ENCODE results near the gene TMEFF1.

Gene TMEFF1

DNA sequence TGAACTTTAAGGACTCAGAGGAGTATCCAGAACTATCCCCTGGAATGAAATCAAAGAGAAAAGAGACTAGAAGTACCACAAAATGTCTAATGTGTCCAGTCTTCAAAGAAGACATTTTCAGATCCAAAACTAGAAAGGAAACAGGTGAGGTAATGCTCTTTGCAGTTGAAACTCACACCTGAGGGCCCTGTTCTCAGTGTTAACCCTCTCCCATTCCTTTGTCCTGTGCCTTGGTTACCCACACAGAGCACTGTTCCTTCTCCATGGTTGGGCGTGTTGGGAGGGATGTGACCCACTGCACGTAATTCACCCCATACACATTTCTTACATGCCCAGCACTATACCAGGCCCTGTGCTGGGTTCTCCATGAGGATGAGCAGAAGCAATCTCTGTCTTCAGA, 24.7 kb upstream of the TMEFF1 start:
- DNase-seq, result no peak

DNA sequence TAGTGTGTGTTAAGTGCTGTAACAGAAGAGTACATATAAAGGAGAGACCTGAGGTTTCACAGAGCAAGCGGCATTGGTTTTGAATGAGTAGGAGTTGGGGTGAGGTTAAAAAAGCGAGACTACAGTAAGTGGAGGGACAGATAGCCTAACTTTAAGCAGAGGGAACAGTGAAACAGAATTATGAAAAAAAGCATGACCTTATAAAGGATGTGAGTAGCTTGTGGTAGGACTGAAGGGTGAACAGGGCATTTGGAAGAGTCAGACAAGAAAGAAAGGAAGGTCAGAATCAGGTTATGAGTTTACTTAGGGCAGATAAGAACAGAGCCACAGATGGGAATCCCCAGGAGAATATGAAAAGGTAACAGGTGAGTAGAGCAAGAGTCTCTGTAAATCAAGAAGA, 23.5 kb upstream of the TMEFF1 start:
- DNase-seq, result no peak

DNA sequence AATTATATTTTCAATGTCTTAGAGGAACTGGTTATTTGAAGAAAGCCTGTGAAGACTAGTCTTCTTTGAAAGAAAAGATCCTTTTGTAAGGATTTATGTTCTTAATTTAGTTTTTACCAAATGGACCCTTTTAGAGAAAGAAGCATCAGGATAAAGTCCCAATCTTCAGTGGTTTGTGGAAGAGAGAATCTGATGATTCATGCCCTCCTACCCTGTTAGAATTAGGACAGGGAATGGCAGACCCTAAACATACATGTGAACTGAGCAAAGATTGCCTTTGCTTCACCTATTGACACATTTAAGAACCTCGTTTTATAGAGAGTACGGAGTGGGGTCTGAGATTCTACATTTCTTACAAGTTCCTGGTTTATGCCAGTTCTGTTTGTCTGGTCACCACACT, 20.1 kb upstream of the TMEFF1 start:
- DNase-seq, result no peak

DNA sequence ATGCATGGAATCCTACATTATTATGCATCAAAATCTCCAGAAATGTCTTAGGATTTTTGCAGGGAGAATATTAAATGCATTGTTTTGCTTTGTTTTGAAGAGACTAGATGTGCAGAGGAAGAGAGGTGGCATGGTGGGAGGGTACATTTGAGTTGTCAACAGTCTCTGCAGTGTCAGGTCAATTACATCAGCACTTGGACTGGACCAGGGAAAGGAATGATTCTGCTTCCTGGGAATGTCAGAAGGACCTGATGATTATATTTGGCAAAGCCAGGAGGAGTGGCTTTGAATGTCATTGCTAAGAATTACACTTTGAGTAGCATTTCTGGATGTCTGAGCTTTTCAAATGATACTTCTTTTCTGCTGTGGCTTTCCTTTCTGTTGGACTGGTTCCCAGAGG, 17.5 kb upstream of the TMEFF1 start:
- no peak for DNase-seq

DNA sequence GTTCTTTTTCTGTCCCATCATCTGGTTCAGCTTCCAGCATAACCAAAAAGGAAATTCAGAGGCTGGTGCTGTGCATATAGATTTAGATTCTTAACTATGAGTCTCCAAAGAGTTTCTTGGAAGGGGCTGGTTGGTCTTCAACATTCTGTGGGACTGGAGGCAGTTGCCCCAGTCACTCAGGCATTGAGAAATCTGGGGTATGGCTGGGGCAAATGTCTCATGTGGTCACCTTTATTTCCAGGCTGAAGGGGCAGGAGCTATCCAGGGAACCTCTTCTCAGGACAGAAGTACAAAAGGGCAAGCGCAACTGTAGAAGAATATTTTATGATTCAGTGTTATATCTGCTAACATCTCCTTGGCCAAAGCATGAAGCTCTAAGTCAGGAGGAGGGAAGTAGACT, 15.4 kb upstream of the TMEFF1 start:
- DNase-seq, result no peak

DNA sequence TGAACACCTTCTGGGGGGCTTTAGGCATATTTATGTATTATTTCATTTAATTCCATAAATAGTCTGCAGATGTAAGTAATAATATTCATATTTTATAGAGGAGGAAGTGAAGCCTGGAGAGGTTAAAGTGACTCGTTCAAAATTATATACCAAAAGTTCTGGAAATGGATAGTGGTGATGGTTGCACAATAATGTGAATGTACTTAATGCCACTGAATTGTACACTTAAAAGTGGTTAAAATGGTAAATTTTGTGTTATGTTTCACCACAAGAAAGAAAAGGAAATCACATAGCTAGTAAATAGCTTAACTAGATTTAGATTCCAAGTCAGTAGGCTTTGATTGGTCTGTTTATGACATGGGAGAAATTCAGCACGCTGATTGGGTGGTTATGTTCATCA, 13.0 kb upstream of the TMEFF1 start:
- no peak for DNase-seq

DNA sequence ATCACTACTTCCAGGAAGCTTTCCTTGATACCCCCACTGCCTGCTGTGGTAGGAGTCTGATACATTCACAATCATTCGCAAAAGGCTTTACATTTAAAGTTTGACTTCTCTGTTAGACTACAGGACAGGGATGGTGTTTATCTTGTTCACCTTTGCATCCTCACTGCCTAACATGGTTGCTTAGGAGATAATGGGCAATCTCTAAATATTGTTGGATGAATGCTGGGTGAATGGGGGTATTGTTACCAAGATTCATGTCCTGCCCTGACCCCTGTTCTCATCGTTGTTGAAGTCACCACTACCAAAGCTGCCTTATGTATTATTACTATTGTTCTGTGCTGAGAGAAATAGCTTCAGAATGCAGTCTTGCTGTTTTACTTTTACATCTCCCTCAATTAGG, 7.7 kb upstream of the TMEFF1 start:
- peak in 1 of 3 experiments; percentile 25 for DNase-seq

DNA sequence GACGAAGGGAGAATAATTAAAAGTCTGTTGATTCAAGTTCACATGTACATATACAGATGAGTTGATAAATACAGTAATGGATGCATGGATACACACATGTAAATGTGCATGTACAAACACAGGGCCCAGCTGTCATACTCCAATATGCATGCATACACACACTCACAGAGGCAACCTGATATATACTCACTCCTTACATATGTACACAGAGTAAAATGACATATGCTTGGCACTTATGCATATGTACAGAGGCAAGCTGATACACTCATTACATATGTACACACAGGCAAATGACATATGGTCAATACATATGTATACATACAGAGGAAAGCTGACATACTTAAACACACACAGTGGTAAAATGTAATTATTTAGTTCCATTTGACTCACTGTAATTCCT, 7.2 kb upstream of the TMEFF1 start:
- DNase-seq, result no peak

DNA sequence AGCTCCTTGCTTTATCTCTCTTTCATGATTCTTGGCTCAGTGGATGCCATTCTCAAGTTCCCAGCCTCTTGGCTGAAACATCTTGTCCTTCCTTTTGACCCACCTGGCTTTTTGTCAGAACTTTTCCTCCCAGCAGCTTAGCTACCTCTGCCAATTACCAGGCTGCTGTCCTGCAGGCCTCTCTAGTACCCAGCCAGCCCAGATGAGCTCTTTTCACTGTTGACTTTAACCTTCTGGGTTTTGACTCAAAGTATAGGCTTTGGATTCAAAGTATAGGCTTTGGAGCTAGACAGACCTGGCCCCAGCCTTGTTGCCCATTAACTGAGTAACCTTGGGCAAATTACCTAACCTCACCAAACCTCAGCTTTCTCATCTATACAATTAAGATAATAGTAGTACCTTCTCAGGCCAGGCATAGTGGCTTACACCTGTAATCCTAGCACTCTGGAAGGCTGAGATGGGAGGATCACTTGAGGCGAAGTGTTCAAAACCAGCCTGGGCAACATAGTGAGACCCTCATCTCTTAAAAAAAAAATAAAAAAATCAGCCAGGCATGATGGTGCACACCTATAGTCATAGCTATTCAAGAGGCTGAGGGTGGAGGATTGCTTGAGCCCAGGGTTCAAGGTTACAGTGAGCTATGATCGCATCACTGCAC, 6.6 kb upstream of the TMEFF1 start:
- no peak for DNase-seq

DNA sequence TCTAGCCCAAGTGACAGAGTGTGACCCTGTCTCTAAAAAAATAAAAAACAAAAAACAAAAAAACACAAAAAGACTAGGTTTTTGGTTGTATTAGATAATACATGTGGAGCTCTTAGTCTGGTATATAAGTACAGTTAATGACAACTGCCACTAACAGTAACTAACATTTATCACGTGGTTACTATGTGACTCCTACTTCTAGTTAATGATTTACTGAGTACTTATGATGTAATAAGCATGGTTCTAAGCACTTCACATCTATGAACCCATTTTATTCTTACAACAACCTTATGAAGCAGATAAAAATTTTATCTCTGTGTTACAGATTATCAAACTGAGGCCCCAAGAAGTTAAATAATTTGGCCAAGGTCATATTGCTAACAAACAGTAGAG, 6.1 kb upstream of the TMEFF1 start:
- DNase-seq, result no peak

DNA sequence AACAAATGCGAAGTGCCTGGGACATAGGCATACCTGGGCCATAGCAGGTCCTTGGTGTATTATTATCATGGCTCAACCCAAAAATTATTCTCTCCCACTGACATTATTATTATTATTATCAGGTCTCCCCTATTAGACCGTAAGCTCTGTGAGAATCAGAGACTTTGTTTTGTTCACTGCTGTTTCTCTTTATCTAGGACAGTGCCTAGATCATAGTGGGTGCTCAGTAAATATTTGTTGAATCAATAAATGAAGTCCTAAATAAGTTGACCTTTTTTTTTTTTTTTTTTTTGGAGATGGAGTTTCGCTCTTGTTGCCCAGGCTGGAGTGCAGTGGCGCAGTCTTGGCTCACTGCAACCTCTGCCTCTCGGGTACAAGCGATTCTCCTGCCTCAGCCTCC, 4.9 kb upstream of the TMEFF1 start:
- DNase-seq, result no peak

DNA sequence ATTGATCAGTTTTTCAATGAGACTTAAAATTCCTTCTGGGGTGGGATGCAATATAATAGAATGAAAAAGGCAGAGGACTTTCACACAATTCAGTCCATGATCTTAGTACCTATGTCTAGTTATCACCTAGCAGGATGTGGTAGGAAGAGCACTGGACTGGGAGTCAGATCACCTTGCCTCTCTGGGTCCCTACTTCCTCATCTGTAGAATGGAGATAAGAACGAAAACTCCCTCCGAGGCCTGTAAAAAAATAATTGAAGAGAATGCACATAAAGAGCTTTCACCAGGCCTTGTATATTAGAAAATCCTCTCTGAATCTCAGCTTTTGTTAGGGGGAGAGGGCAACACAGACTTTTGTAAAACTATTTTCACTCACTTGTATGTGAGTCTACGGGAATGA, 681 bp upstream of the TMEFF1 start:
- no peak for DNase-seq

DNA sequence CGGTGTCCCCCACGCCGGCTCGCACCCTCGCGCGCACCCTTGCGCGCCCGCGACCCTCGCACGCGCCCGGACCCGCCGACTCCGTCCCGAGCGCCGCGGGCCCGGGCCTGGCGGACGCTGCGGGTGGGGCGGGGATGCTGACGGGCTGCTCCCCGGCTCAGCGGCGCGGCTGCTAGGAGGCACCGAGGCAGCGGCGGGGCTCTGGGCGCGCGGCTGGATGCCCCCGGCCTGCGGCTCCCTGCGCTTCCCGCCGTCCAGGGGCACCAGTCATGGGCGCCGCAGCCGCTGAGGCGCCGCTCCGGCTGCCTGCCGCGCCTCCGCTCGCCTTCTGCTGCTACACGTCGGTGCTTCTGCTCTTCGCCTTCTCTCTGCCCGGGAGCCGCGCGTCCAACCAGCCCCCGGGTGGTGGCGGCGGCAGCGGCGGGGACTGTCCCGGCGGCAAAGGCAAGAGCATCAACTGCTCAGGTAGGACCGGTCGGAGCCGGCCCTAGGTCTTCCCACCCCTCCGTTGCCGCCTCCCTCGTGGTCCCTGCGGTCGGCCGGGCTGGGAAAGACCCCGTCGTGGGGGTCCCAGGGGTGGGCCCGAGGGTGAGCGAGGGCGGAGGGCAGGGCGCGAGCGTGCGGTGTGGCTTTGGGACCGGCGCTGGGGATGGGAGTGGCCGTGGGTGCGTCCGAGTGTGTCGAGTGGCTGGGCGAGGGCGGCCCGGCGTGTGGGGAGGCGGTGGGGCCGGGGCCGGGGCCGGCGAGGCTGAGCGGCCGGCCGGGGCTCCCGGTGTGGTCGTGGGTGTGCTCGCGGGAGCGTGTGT, 530 bp downstream of the TMEFF1 start:
- DNase-seq, result peak; percentile 13 to 92 (median 81)

DNA sequence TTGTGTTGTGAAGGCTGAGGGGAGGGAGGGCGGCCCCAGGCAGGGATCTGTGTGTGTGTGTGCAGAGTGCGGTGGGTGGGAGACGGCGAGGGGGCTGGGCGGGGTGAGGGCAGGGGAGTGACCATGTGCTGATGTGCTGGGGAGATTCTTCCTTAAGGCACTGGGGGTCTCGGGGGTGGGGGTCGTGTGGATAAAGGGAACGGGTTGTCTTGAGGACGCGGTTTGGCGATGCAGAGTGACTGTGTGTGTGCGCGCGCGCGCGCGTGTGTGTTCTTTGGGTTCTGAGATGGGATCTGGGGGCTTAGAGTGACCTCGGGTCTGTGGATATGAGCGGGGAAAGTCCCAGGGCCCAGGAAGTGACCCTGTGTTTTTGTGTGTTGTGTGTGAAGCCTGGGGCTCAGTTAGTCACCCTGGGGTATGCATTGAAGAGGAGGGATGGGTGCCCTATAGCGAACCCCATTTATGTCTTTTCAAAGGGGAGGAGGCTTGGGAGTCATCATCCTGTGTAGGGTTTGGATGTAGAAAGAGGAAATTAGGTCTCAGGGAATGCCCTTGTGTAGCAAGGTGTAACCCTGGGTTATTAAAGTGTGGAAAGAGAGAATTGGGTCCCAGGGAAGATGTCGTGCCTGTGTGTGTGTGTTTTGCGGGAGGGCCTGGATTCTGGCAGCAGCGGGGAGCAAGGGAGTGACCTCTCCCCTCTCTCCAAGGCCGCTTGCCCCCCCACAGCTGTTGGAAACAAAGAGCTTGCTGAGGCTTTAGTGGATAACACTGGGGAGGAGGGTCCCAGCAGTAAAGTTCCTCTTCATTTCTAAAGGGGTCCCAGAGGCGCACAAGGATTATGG, 1.4 kb downstream of the TMEFF1 start:
- peak in 2 of 3 experiments; percentile 50 to 69 for DNase-seq

DNA sequence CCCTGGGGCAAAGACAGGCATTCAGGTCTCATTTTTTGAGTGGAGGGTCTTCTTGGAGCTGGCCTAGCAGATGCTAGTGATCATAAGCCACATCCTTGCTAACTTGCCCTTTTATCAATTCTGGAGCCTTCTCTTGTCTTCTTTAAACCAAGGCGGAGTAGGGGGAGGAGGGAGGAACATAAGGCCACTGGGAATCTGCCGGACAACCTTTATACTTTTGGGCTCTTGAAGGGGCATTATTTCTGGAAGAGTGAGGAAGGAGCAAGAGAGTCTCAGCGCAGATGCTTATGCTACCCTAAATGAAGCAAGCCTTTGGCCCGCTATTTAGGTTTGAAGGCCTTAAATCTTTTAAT, 2.0 kb downstream of the TMEFF1 start:
- peak in 1 of 3 experiments; percentile 57 for DNase-seq

DNA sequence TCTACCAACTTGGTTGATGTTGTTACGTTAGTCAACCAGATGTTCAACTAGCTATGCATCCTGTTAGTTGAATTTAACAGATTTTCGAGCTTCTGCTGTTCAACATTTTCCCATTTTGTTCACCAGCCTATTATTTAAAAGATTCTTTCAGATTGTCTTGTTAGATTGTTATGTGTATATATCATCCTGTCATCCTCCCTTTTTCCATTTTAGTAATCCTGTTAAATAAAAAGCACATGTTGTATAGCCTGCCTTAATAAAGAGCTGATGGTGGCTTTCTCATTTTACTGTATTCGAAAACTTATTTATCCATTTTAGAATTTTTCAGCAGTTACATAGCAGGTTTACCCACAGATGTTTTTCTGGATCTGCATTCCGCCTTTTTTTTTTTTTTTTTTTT, 4.3 kb downstream of the TMEFF1 start:
- no peak for DNase-seq

DNA sequence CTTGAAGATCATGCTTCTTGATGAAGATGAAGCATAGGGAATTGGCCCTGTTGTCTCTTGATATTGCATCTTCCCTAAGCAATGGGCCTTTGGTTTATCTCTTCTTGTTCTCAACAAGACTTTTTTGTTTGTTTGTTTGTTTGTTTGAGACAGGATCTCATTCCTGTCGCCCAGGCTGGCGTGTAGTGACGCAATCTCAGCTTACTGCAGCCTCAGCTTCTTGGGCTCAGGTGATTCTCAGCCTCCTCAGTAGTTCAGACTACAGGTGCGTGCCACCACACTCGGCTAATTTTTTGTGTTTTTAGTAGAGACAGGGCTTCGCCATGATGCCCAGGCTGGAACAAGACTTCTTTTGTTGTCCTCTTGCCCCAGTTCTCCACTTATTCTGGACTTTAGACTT, 5.2 kb downstream of the TMEFF1 start:
- DNase-seq, result no peak

DNA sequence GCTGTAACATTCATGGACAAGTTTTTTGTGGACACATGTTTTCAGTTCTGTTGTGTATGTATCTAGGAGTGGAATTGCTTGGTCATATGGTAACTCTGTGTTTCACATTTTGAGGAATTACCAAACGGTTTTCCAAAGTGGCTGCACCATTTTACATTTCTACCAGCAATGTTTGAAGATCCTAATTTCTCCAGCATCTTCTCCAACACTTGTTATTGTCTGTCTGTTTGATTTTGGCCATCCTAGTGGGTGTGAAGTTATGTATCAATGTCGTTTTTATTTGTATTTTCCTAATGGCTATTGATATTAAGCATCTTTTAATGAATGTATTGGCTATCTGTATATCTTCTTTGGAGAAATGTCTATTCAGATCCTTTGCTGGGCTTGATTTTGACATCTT, 6.9 kb downstream of the TMEFF1 start:
- no peak for DNase-seq

DNA sequence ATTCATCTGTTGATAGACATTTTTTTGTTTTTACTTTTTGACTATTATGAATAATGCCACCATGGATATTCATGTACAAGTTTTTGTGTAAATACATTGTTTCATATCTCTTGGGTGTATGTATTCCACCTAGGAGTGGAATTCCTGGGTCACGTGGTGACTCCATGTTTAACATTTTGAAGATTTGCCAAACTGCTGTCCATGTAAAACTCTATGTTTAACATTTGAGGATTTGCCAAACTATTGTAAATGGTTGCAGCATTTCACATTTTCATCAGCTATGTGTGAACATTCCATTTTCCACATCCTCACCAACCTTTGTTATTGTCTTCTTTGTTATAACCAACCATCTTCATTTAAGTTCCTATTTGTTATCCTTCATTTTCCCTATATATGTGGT, 12.2 kb downstream of the TMEFF1 start:
- DNase-seq, result no peak

DNA sequence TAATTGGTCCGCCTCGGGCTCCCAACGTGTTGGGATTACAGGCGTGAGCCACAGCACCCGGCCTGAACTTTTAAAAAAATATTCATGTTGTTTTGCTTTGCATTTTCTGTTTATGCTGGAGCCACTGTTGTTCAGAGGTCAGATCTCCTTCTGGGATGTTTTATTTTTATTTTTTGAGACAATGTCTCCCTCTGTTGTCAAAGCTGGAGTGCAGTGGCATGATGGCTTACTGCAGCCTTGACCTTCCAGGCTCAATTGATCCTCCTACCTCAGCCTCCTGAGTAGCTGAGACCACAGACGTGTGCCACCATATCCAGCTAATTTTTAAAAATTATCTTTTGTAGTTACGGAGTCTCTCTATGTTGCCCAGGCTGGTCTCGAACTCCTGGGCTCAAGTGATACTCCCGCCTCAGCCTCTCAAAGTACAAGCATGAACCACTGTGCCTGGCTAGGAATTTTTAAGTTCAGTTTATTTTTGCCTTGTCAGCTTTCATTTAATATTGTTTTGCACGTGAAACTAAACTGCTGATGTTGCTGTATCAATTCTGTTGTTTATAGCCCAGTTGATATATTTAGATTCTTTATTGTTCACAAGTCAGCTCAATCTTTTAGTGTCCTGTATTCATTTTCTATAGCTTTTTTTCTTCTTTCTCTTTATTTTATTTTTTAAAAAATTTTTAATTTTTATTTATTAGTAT, 13.7 kb downstream of the TMEFF1 start:
- no peak for DNase-seq

DNA sequence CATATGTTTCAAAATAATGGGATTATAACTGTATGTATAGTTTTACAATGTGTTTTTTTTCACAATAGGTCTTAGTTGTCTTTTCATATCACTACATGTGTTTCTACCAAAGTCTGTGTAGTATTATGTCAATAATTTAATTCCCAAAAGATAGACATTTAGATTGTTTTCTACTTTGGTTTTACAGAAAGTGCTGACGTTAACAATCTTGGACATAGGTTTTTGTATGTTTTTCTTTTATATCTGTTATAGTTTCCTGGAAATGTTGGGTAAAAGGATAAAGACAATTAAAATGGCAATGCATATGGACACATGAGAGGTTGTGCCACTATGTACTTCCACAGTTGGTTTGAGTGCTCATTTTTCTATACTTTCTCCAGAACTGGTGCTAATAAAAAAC, 15.2 kb downstream of the TMEFF1 start:
- DNase-seq, result no peak

DNA sequence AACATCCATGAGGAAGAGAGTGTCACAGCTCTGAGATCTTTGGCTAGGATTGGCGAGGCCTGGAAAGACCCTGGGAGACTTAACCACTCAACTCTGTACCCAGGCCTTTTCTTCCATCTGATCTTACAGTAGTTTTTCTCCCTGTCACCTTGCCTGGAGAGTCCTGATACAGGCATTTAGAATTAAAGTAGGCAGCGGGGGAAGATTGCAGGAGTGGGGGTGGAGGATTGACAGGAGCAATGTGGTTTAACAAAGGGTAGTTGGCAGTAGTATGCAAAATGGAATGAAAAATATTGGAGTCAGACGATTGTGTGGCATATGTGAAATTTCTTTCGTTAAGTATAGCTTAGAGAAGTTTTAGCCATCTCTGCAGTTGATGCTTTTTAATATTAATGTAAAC, 16.9 kb downstream of the TMEFF1 start:
- DNase-seq, result no peak

DNA sequence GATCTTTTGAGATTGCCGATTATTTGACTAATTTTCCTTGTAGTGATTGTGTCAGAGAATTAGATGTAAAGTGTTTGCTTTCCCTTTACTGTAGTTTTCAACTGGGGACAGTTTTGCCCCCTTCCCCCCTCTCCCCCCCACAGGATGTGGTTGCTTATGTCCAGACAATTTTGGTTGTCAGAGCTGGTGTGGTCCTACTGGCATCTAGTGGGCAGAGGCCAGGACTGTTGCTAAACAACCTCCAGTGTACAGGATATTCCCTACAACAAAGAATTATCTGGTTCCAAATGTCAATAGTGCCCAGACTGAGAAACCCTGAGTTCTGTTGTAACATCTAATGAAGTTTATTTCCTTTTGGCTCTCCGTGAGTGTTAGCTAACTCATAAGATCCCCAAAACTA, 20.0 kb downstream of the TMEFF1 start:
- DNase-seq, result no peak

Measured in NCI-H1417 (cell line).